Thyroid gland (tissue), 4 donors: ENCODE measurements around the gene SMARCAD1.

Experiments used
- POLR2A ChIP-seq, 2 donors: fragments of 450-650 bp; IDR thresholded peaks; one replicate each; pipeline ENCODE4 v1.6.1; 2017; ENCODE audit warnings: antibody characterized with exemption in 2 of 2, mild to moderate bottlenecking in 2 of 2, moderate library complexity in 1 of 2
- TF ChIP-seq, protein P1 (sequence below), 6 experiments: fragments of 200-600 bp in 3 of 6; fragments of 450-650 bp in 3 of 6; sonication (generic) in 3 of 6; IDR thresholded peaks; one replicate each; pipeline ENCODE4 v1.5.1; 2016 to 2019; ENCODE audit warnings: antibody characterized with exemption in 6 of 6, mild to moderate bottlenecking in 2 of 6, inconsistent platforms in 1 of 6, moderate library complexity in 1 of 6

DNA sequence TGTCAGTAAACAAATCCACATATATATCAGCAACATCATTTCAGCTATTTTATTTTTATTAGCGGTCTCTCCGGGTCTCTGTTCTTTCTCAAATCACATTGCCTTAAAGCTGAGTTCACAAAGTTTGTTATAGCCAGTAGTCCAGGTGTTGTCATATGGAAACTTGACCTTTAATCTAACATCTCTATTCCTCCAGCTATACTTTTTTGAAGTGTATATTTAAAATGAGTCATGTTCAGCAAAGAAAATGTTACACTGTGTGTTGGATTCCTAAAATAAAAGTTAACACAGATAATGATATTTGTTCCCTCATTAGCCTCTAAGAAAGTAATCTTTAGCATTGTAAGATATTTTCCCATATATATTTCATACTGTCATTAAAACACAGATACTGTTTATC, 63.6 kb downstream of the SMARCAD1 start:
- no peak for TF ChIP-seq POLR2A (IDR thresholded peaks at IDR 0.05)
- TF ChIP-seq, protein P1, sequence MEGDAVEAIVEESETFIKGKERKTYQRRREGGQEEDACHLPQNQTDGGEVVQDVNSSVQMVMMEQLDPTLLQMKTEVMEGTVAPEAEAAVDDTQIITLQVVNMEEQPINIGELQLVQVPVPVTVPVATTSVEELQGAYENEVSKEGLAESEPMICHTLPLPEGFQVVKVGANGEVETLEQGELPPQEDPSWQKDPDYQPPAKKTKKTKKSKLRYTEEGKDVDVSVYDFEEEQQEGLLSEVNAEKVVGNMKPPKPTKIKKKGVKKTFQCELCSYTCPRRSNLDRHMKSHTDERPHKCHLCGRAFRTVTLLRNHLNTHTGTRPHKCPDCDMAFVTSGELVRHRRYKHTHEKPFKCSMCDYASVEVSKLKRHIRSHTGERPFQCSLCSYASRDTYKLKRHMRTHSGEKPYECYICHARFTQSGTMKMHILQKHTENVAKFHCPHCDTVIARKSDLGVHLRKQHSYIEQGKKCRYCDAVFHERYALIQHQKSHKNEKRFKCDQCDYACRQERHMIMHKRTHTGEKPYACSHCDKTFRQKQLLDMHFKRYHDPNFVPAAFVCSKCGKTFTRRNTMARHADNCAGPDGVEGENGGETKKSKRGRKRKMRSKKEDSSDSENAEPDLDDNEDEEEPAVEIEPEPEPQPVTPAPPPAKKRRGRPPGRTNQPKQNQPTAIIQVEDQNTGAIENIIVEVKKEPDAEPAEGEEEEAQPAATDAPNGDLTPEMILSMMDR (IDR thresholded peaks at IDR 0.05), result no peak
